HepG2 (cell line): ENCODE data around the gene OSBPL9. TPM values are rescaled to one million over a fixed set of nuclear protein-coding genes. Genes with fewer than 3 reads are reported as not detected.

Experiments
- ATAC-seq: fragments of 200-7000 bp; cut with Tn5 transposase; 3 replicates; pipeline ENCODE4 v1.9.1; 2020; ENCODE audit warnings: mild to moderate bottlenecking, moderate library complexity
- BruUV-seq: library from RNA; stranded (reverse); fragments of 400-500 nt; replicated peaks from 2 replicates; lab custom pipeline; 2021; lab: Mats Ljungman, UMichigan
- CTCF ChIA-PET: fragments of 300-600 bp; formaldehyde crosslinking; extraction: SDS; loops from one replicate; lab custom pipeline; 2021; ENCODE audit warnings: low total read pairs, inconsistent platforms, low intra/inter-chr PET ratio; lab: Yijun Ruan, JAX
- POLR2A ChIA-PET: fragments of 350-600 bp; sonication (Branson Sonifier 250); formaldehyde crosslinking; loops from one replicate; lab custom pipeline; 2020; ENCODE audit warnings: antibody characterized with exemption, inconsistent platforms; lab: Yijun Ruan, JAX
- DNase-seq: peaks from one replicate; pipeline ENCODE4 v3.0.0-alpha.2; 2015; ENCODE audit warnings: low spot score
- FAIRE-seq: peaks from 3 replicates; lab custom pipeline; 2011; peaks lifted over from hg19 to GRCh38; lab: Jason Lieb, UNC
- H2AFZ ChIP-seq: one replicate; pipeline ENCODE4 v1.6.1; 2011; ENCODE audit warnings: low read length, inconsistent platforms
- H3K27ac ChIP-seq: fragments of 300-600 bp; 3 replicates; pipeline ENCODE4 v1.8.0; 2011; ENCODE audit warnings: mixed run types, mild to moderate bottlenecking, mixed read lengths, low read length, inconsistent platforms; ENCODE audit not compliant: insufficient read depth; ENCODE audit errors: extremely low read length
- H3K27me3 ChIP-seq, 2 experiments: fragments of 200-600 bp in 1 of 2; 2 replicates in 1 of 2; 3 replicates in 1 of 2; pipeline versions ENCODE4 v1.6.0 to v1.8.0; 2011; ENCODE audit warnings: low read length in 2 of 2, mild to moderate bottlenecking in 2 of 2, moderate library complexity in 2 of 2, inconsistent platforms in 1 of 2; ENCODE audit not compliant: insufficient read depth in 2 of 2, control insufficient read depth in 1 of 2
- H3K36me3 ChIP-seq, 2 experiments: fragments of 200-600 bp in 1 of 2; replicated peaks in 1 of 2; 2 replicates in 1 of 2; 3 replicates in 1 of 2; pipeline versions ENCODE4 v1.5.1 to v1.8.0; 2011; ENCODE audit warnings: low read length in 2 of 2, inconsistent platforms in 1 of 2; ENCODE audit not compliant: insufficient read depth in 2 of 2, control insufficient read depth in 1 of 2
- H3K4me1 ChIP-seq: 2 replicates; pipeline ENCODE4 v1.5.1; 2012; ENCODE audit warnings: low read length, inconsistent platforms; ENCODE audit not compliant: insufficient read depth
- H3K4me2 ChIP-seq: 2 replicates; pipeline ENCODE4 v1.6.0; 2011; ENCODE audit warnings: low read depth, low read length, inconsistent platforms
- H3K4me3 ChIP-seq, 3 experiments: fragments of 200-600 bp in 1 of 3; sonication (generic), shearing (Covaris generic) in 1 of 3; replicated peaks in 1 of 3; 2 replicates each; pipeline ENCODE4 v1.5.1; 2011 to 2016; ENCODE audit warnings: low read length in 3 of 3, inconsistent platforms in 2 of 3, low read depth in 2 of 3, mild to moderate bottlenecking in 2 of 3, control low read depth in 1 of 3, mixed read lengths in 1 of 3; ENCODE audit not compliant: insufficient read depth in 1 of 3
- H3K79me2 ChIP-seq: one replicate; pipeline ENCODE4 v1.6.1; 2011; ENCODE audit warnings: low read length, inconsistent platforms; ENCODE audit not compliant: insufficient read depth
- H3K9ac ChIP-seq: 2 replicates; pipeline ENCODE4 v1.6.0; 2011; ENCODE audit warnings: mild to moderate bottlenecking, low read depth, low read length, inconsistent platforms; ENCODE audit not compliant: insufficient read depth
- H3K9me3 ChIP-seq: 2 replicates; pipeline ENCODE4 v1.5.1; 2012; ENCODE audit warnings: mild to moderate bottlenecking, low read length
- H4K20me1 ChIP-seq: 2 replicates; pipeline ENCODE4 v1.6.0; 2011; ENCODE audit warnings: inconsistent platforms, mild to moderate bottlenecking, low read length, moderate library complexity; ENCODE audit not compliant: insufficient read depth
- CEBPZ ChIP-seq: IDR thresholded peaks from 2 replicates; pipeline ENCODE4 v1.6.1; 2012; ENCODE audit warnings: low read length, improper control_type of control experiment
- MXI1 ChIP-seq: IDR thresholded peaks from 3 replicates; pipeline ENCODE4 v1.6.1; 2012; ENCODE audit warnings: low read depth, low read length, inconsistent platforms, borderline replicate concordance
- REPIN1 ChIP-seq: sonication (generic); formaldehyde crosslinking; IDR thresholded peaks from 2 replicates; pipeline ENCODE4 v1.8.0; 2022; ENCODE audit warnings: missing genetic modification reagents, low read depth, mild to moderate bottlenecking, borderline replicate concordance
- ZMYM3 ChIP-seq: sonication (generic); formaldehyde crosslinking; IDR thresholded peaks from 2 replicates; pipeline ENCODE4 v1.5.1; 2020; ENCODE audit warnings: mild to moderate bottlenecking, missing genetic modification reagents
- ZNF136 ChIP-seq: sonication (generic); formaldehyde crosslinking; IDR thresholded peaks from 2 replicates; pipeline ENCODE4 v1.8.1; 2022; ENCODE audit warnings: low read depth, mild to moderate bottlenecking, moderate library complexity, missing genetic modification reagents
- ZNF597 ChIP-seq: sonication (generic); formaldehyde crosslinking; IDR thresholded peaks from 2 replicates; pipeline ENCODE4 v1.5.0; 2020; ENCODE audit warnings: missing genetic modification reagents
- ZSCAN30 ChIP-seq: sonication (generic); formaldehyde crosslinking; IDR thresholded peaks from 2 replicates; pipeline ENCODE4 v1.5.0; 2020; ENCODE audit warnings: mild to moderate bottlenecking, missing genetic modification reagents
- WGBS: methylation state at CpG from one replicate; pipeline ENCODE4 v1.1.6; 2017; ENCODE audit warnings: low lambda C conversion rate; 5-methylcytosine and 5-hydroxymethylcytosine counted together
- in situ Hi-C: cut with HindIII; loops from 2 replicates; pipeline ENCODE4 v1.10.0; 2017; ENCODE audit warnings: low pct_unique_long_range_greater_than_20kb; ENCODE audit not compliant: extremely low pct_ligation_motif_present
- intact Hi-C: fragments of 100-400 bp; cut with micrococcal nuclease; formaldehyde crosslinking; loops from one replicate; pipeline ENCODE4 v1.10.0; 2022; ENCODE audit not compliant: unreplicated experiment
- polyA plus RNA-seq, 8 experiments: library from polyadenylated mRNA; depleted of rRNA in 3 of 8; stranded (reverse) in 7 of 8; unstranded in 1 of 8; fragments of >200 nt; fragmentation: Illumina TruSeq in 4 of 8; extraction: Trizol in 4 of 8; gene quantifications; 2 replicates each; pipeline versions ENCODE4 v1.2.1 to v1.2.3, GENCODE V29; 2011 to 2016; ENCODE audit warnings: low read depth in 4 of 8, missing spikeins in 1 of 8, mixed read lengths in 1 of 8; ENCODE audit not compliant: insufficient read depth in 1 of 8
- total RNA-seq, 5 experiments: library from RNA; depleted of rRNA; stranded (reverse); fragments of >200 nt; fragmentation: Illumina TruSeq; extraction: Trizol; gene quantifications; 2 replicates each; pipeline ENCODE4 v1.2.3, GENCODE V29; 2016; ENCODE audit warnings: low read depth in 1 of 5
- TF ChIP-seq, protein P1 (sequence below): sonication (generic); formaldehyde crosslinking; IDR thresholded peaks from 2 replicates; pipeline ENCODE4 v1.4.0; 2020; ENCODE audit warnings: low read depth, missing genetic modification reagents
- TF ChIP-seq, protein P2 (sequence below): sonication (generic); formaldehyde crosslinking; IDR thresholded peaks from 2 replicates; pipeline ENCODE4 v1.5.0; 2020; ENCODE audit warnings: mild to moderate bottlenecking, missing genetic modification reagents

The OSBPL9 gene
- total and polyA plus RNA-seq, 2 of the 13 experiments (the other 11 are each of a cell fraction or from before 2014, with no cell fraction given), result 83.6 to 142 TPM

DNA sequence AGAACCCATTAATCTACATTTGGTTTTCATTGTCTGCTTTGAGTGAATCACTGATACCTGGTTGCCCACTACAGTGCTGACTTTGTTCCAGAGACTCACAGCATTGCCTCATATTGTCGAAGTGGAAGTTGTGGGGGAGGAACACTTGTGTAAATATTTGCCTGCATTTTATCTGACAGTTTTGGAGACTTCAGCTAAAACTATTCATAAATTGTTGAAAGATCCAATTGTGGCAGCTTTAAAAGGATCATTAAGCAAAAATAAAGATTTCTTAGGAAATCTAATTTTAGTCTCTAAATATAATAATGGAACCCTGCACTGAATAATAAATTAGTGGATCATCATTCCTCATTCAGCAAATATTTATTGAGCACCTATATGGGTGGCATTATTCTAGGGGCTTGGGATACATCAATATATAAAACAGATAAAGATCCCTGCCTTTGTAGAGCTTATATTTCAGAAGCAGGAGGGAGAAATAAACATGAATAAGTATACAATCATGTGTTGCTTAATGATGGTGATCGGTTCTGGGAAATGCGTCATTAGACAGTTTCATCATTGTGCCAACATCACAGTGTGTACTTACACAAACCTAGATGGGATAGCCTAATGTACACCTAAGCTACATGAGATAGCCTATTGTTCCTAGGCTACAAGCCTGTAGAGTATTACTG, 73.5 kb downstream of the OSBPL9 start (continued):
- TF ChIP-seq, protein P1, sequence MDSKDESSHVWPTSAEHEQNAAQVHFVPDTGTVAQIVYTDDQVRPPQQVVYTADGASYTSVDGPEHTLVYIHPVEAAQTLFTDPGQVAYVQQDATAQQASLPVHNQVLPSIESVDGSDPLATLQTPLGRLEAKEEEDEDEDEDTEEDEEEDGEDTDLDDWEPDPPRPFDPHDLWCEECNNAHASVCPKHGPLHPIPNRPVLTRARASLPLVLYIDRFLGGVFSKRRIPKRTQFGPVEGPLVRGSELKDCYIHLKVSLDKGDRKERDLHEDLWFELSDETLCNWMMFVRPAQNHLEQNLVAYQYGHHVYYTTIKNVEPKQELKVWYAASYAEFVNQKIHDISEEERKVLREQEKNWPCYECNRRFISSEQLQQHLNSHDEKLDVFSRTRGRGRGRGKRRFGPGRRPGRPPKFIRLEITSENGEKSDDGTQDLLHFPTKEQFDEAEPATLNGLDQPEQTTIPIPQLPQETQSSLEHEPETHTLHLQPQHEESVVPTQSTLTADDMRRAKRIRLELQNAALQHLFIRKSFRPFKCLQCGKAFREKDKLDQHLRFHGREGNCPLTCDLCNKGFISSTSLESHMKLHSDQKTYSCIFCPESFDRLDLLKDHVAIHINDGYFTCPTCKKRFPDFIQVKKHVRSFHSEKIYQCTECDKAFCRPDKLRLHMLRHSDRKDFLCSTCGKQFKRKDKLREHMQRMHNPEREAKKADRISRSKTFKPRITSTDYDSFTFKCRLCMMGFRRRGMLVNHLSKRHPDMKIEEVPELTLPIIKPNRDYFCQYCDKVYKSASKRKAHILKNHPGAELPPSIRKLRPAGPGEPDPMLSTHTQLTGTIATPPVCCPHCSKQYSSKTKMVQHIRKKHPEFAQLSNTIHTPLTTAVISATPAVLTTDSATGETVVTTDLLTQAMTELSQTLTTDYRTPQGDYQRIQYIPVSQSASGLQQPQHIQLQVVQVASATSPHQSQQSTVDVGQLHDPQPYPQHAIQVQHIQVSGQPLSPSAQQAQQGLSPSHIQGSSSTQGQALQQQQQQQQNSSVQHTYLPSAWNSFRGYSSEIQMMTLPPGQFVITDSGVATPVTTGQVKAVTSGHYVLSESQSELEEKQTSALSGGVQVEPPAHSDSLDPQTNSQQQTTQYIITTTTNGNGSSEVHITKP (CRISPR knock-in tag), result peak; percentile 79
- TF ChIP-seq REPIN1 (CRISPR knock-in tag), result no peak

GRCh38 chr1:51691920-51692319, 75.0 kb downstream of the OSBPL9 start:
- CTCF ChIA-PET, result no interaction called here
- peak overlapping the region; percentile 75; the same call in 1 of the 2 replicates for H3K9ac ChIP-seq
- no TSS peak for BruUV-seq
- no peak for TF ChIP-seq ZNF136 (CRISPR knock-in tag)
- no peak for TF ChIP-seq CEBPZ
- TF ChIP-seq MXI1, result no peak
- no peak for TF ChIP-seq ZNF597 (CRISPR knock-in tag)
- no peak for TF ChIP-seq ZSCAN30
- TF ChIP-seq ZMYM3 (CRISPR knock-in tag), result 0 out of 2 replicates have a peak, but pooled peaks have one; percentile 16
- TF ChIP-seq, protein P2, sequence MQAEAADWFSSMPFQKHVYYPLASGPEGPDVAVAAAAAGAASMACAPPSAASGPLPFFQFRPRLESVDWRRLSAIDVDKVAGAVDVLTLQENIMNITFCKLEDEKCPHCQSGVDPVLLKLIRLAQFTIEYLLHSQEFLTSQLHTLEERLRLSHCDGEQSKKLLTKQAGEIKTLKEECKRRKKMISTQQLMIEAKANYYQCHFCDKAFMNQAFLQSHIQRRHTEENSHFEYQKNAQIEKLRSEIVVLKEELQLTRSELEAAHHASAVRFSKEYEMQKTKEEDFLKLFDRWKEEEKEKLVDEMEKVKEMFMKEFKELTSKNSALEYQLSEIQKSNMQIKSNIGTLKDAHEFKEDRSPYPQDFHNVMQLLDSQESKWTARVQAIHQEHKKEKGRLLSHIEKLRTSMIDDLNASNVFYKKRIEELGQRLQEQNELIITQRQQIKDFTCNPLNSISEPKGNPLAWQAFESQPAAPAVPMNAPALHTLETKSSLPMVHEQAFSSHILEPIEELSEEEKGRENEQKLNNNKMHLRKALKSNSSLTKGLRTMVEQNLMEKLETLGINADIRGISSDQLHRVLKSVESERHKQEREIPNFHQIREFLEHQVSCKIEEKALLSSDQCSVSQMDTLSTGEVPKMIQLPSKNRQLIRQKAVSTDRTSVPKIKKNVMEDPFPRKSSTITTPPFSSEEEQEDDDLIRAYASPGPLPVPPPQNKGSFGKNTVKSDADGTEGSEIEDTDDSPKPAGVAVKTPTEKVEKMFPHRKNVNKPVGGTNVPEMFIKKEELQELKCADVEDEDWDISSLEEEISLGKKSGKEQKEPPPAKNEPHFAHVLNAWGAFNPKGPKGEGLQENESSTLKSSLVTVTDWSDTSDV, result no peak

More at GRCh38 chr1:51691920-51692319, 75.0 kb downstream of the OSBPL9 start:
- WGBS, result 57% methylated on average over 5 of the region's 5 CpGs
- peaks cover 70% of the 10 kb centered on the region for H3K4me1 ChIP-seq
- no peak overlapping the region for H3K4me3 ChIP-seq
- no peaks in the 10 kb centered on the region for H3K27me3 ChIP-seq
- no peak overlapping the region for H2AFZ ChIP-seq
- DNase-seq (no peak), FAIRE-seq (no peak), ATAC-seq (no peak)
- no peaks in the 10 kb centered on the region for H4K20me1 ChIP-seq
- H3K36me3 ChIP-seq, result no peaks in the 10 kb centered on the region
- no peaks in the 10 kb centered on the region for H3K9me3 ChIP-seq
- H3K4me2 ChIP-seq, result no peak overlapping the region; the same call in 1 of the 2 replicates
- in situ Hi-C loops, result loop anchor here (5.0 kb wide), 1 partner anchor 35 kb away; no protein-coding TSS in a partner anchor
- POLR2A ChIA-PET, result interaction anchor here (1.4 to 2.4 kb wide), 2 partner anchors 38 to 74 kb away, joined by 8 to 24 read pairs; partner anchors contain the start of gene OSBPL9
- peak overlapping the region; percentile 99 for H3K27ac ChIP-seq
- intact Hi-C loops, result loop anchor here (2.0 kb wide), 1 partner anchor 43 kb away; no protein-coding TSS in a partner anchor
- peaks cover 15% of the 10 kb centered on the region for H3K79me2 ChIP-seq
